GM18867 (cell line): ENCODE data around the gene FAM184B.

Experiments used
- ATAC-seq: cut with Tn5 transposase; IDR thresholded peaks from one replicate; pipeline ENCODE4 v1.9.1; 2021; ENCODE audit warnings: mild to moderate bottlenecking, moderate library complexity; ENCODE audit not compliant: unreplicated experiment

FAM184B gene

DNA sequence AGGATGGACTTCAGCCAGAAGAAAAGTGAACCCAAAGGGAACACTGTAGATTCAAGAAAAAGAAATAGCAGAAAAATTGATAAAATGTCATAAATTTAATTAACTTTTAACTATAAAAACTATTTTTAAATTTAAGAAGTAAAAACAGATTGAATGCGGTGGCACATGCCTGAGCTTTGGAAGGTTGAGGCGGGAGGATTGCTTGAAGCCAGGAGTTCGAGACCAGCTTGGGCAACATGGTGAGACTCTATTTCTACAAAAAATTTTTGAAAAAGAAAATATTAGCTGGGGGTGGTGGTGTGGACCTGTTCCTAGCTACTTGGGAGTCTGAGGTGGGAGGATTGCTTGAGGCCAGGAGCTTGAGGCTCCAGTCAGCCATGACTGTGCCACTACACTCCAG is 3.0 kb downstream of the FAM184B start:
- ATAC-seq = no peak

DNA sequence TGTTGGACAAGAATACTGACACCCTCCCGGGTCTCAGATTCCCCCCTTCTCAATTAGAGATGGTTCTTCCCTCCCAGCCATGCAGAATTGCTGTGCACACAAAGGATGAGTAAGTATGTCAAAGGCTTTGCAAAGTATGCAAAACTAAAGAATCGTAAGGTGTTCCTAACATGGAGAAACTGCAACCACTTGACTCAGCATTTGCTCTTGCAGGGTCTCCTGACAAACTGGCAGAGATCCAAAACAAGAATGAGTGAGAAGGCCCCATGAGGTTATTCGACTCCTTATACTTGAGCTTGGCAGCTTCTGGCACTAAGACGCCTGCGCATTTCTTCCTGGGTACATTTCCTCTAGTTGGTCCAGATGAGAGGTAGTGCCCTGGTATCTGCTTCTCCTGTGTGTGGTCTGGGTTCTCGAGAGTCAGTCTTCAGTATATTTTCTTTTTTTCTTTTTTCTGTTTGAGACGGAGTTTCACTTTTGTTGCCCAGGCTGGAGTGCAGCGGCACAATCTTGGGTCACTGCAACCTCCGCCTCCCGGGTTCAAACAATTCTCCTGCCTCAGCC is 8.2 kb downstream of the FAM184B start:
- no peak for ATAC-seq

DNA sequence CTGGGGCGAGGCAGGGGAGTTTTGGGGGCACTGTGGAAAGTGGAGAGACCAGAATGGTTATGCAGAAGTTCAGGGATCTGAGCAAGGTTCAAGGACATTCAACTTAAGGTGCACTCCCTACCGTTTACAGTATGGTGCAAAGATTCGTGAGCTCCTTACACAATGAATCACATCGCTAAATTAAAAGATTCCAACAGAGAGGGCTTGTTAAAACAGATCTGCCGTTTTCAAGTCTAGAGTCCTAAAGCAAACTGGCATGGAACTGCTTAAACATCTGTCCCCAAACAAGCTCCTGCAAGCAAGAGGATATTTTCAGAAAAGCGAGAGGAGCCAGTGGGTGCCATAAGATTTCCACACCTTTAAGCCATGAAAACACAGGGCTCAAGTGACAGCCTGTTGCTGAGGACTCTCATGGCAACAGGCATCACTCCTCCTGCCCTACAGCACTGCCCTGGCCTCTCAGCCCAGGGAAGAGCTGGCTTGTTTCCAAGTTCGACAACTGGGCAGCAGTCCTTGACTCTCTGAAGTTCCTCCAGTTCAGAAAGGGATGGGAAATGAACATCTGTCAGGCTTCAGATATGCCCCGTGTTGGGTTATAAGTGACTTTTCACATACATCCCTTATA is 10.0 kb downstream of the FAM184B start:
- ATAC-seq = no peak

DNA sequence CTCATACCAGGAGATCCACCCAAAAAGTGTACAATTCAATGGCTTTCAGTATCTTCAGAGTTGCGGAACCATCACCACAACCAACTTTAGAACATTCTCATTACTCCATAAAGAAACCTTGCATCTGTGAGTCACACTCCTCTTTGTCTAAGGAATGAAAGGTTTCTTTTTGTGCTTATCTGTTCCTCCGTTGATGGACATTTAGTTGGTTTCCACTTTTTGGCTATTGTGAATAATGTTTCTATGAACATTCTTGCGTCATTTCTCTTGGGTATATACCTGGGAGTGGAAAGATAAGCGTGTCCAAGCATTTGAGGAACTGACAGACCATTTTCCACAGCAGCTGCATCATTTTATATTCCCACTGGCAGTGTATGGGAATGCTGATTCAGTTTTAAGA is 10.6 kb downstream of the FAM184B start:
- ATAC-seq = no peak

DNA sequence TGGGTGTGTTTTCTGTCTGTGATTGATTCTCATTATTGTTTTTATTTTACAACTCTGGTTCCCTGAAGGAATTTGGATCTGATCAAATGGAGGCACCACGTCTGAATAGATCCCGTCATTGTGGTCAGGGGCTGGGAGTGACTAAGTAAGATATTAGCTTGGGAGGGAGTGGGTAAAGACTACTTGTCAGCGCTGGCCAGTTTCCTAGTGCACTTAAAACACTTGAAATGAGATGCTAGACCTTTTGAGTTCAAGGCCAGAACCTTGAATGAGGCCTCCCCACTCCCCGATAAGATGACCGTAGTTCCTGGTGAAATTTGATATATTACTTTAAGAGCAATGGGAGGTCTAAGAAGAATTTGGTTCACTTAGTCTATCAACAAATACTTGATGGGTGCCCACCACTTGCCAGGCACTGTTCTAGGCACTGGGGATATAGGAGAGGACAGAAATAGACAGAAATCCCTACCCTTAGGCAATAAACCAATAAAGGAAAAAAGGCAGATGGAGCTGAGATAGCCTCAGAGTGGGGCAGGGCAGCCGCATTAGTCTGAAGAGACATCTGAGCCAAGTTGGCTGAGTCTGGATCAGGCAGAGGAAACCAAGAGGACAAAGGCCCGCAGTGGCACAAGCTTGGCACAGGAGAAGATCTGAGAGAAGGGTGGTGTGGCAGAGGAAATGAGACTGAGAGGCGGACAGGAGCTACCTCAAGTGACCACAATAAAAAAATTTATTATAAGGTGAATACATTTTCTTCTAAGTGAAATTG is 11.8 kb downstream of the FAM184B start:
- no peak for ATAC-seq

DNA sequence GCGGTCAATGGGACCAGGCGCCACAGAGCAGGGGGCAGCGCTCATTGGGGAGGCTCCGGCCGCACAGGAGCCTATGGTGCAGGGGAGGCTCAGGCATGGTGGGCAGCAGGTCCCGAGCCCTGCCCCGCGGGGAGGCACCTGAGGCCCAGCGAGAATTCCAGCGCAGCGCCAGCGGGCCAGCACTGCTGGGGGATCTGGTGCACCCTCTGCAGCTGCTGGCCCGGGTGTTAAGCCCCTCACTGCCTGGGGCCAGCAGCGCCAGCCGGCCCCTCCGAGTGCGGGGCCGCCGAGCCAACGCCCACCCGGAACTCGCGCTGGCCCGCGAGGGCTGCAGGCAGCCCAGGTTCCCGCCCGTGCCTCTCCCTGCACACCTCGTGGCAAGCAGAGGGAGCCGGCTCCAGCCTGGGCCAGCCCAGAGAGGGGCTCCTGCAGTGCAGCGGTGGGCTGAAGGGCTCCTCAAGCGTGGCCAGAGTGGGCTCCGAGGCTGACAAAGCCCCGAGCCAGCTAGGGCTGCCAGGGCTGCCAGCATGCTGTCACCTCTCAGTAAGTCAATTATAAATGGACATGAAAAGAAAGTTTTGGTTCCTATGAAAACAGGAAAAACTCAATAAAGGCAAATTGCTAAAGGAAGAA is 14.5 kb downstream of the FAM184B start:
- no peak for ATAC-seq

DNA sequence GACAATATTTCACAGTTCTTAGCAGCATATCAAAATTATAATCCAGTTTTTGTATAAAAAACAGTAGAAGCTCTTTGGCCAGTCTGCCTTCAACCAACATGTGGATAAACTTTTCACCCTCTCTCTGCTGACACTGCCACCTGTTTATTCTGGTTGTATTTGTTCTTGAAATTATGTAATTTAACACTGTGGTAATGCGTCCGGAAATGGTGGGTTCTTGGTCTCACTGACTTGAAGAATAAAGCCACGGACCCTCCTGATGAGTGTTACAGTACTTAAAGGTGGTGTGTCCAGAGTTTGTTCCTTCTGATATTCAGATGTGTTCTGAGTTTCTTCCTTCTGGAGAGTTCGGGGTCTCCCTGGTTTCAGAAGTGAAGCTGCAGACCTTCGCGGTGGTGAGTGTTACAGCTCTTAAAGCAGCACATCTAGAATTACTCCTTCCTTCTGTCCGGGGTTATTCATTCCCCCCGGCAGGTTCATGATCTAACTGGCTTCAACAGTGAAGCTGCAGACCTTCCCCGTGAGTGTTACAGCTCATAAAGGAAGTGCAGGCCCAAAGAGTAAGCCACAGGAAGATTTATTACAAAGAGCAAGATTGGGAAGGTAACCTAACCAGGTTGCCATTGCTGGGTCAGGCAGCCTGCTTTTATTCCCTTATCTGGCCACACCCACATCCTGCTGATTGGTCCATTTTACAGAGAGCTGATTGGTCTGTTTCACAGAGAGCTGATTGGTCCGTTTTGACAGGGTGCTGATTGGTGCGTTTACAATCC is 15.7 kb downstream of the FAM184B start:
- ATAC-seq = no peak

DNA sequence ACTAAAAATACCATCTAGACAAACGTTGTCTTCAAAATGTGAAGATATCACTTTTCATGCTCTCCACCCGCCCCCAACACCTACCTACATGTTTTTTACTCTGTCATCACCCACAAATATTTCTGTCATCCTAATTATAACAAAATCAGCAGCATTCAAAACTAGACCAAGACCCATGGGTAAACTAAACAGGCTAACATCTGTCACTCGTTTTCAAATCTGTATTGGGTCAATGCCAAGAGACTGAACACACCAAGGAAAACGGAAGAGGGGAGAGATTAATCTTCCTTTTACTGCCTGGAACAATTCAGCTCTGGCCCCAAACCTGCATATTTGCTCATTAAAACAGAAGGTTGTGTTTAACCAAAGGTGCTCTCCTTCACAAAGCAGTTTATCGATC is 17.5 kb downstream of the FAM184B start:
- no peak for ATAC-seq

DNA sequence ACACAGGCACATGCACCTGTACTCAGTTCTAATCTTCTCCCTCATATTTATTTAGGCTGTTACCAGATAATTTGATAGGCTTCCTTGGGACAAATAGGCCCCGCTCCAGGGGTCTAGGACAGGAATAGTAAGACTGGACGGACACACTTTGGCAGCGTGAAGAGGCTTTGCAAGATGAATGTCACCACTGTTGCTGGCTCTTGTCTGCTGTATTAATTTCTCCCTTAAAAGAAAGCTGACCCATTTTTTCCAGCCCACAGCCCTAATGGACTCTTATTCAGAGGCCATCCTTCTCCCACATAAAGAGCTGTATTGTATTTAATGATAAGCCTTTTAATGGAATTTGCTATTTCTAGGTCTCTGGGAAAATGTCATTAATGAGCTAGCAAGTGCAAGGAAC is 18.0 kb downstream of the FAM184B start:
- ATAC-seq = no peak

DNA sequence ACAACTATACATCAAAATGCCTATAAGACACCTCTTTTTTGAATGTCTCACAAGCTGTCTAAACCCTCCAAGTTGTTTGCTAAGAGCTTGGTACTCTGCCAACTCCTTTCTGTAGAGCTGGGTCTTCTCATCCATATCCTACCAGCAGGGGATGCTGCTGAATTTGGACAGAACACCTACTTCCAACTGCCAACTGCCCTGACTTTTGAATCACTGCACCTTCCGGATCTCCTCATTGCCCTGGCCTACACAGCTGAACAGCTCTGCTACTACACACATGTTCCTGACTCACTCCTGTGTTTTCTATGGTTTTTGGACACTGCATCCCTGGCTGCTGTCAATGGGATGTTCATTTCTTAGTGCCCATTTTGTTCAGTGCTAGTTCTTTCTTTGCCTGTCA is 18.7 kb downstream of the FAM184B start:
- no peak for ATAC-seq

DNA sequence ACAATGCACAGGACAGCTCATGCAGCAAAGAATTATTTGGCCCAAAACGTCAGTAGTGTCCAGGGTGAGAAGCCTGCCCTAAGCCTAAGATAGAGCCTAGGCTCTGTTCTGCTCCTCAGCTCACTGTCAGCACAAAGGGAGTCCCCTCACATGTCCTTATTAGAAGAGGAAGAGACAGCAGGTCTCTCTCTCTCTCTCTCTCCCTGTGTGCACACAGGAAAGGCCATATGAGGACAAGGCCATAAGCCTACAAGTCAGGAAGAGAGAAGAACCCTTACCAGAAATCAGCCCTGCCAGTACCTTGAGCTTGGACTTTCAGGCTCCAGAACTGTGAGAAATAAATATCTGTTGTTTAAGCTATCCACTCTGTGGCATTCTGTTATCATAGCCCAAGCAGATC is 20.4 kb downstream of the FAM184B start:
- ATAC-seq = no peak

DNA sequence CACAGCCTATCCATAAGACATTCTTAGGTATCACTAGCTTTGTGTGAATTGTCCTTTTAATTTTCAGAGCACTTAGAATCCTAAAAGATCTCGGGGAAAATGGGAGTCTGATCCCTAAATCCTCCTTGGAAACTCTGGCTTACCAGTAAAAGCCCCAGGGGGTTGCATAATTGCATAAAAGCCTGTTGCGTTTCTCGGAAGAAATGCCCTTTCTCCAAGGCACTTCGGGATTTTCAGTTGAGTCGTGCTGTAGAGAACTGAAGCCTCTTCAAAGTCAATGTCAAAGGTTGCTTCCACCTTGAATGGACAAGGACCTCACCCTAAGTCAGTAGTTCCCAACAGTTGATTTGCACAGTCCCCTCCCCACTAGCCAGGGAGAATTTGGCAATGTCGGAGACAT is 20.8 kb downstream of the FAM184B start:
- ATAC-seq = no peak

DNA sequence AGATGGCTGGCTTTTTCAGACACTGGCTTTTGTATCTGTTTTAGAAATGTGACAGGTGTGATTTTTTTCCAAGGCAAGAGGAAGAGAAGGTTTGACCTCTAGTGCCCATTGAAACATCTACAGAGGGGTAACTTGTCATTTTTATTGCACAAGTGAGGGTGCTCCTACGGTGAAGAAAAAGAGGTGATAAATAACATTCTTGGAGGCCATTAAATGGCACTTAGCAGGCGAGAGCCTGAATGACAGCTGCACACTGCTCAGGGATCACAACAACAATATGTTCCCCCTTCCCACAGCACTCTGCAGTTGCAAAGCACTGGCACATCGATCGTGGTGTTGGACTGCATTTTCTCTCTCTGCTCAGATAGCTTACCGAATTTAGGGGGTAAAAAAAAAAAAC is 22.9 kb downstream of the FAM184B start:
- no peak for ATAC-seq

DNA sequence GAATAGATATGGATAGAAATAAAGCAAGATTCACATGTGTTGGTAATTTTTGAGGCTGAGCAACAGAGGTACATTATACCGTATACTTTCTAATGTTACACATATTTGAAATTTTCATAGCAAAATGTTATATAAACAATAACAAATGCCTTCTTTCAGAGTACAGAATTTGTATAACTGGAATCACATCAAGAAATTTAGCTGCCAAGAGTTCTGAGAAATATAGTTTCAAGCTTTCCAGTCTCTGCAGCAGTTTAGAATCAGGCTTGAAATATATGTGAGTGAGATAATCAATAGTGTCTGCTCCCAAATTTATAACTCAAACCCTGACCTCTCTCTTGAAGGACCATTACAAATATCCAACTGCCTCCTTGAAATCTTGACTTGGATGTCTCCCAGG is 23.8 kb downstream of the FAM184B start:
- ATAC-seq = no peak

DNA sequence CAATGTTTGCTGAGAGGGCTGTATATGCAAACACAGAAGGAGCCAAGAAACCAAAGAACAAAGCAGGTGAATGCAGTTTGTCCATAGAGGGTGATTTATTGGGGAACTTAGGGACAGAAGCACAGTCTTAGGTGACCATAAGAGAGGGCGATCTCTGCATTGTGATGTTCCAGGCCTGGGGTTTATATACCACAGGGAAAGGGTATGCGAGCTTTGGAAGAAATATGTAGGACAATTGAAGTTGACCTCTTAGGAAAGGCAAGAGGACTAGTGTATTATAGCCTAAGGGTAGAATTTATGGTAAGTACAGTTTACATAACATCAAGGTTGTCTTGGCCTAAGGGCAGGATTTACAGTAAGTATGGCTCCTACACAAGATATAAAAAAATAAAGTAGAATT is 27.8 kb downstream of the FAM184B start:
- no peak for ATAC-seq

DNA sequence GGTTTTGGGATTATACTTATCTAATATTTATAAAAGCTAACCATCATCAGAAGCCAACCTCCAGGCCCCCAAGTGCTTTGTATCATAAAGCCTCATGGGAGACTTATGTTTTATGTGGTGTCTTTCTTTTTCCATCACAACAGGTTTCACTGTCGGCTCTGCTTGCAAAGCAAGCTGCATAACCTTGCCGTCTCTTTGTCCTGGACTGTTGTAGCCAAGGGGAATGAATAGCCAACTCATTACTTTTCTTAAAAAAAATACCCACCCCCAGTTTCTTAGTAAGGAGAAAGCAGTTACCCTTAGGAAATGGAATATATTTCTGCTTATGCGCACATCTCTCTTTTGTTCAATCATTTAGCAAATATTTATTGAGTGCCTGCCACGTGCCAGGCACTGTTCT is 40.7 kb downstream of the FAM184B start:
- no peak for ATAC-seq

DNA sequence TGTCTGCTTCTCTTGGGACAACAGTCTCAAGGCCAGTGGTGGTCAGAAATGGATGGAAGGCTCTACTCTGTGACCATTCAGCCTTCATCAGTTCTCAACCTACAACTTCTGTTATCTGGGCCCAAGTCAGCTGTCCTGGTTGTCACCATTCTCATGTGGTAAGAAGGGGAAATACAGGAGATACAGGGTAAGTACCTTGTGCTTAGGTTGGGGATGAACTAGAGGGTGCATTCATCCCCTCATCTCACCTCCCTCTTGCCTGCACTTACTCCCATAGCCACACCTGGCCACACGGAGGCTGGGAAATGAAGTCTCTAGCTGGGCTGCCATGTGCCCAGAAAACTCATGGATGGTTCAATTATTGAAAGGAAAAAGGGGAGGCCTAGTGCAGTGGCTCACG is 44.9 kb downstream of the FAM184B start:
- no peak for ATAC-seq

DNA sequence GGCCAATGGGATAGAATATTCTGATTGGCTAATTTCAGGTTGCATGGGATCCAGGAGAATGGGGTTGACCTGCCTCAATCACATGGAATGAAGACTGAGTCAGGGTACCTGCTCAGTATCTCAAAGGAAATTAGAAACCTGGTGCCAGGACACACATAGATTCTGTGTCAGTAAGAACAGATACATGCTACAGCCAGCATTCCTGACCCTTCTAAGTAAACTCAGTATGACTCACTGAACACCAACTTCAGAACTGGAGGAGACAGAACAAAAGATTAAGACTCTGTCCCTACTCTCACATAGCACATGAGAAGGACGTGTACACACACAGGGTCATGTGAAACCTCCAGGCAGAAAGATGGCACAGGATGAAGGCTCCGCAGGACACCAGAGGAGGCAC is 54.5 kb downstream of the FAM184B start:
- ATAC-seq = no peak

DNA sequence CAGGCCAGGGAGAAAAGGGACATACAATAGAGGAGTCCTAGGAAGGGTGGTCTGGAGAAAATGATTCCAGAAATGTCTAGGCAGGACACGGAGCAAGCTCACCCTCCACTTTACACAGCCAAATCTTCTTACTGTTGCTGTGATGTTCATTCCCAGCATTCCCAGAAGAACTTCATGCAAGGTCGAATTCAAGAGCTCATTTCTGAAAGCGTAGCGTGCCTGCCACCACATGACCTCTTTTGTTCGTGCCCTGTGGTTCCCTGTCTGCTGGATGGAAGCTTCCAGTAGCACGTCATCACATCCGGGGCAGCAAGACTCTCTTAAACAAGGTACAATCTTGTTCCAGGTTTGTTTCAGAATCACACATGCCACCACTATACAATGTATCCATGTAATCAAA is 57.8 kb downstream of the FAM184B start:
- no peak for ATAC-seq

DNA sequence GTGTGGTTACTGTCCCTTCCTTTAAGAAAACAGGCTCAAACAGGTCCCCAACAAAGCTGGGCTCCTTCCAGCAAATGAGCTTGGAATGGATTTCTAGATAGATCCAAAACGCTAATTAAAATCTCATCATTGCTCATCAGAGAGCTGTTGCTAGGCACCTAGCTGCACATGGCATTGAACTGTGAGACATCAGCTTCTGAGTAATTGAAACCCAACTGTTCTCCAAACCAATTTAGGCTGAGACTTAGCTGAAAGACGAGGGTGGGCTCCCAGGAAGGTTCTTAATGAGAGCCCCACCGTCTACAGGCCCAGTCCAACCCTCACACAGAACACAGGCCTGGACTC is 59.1 kb downstream of the FAM184B start:
- no peak for ATAC-seq
